NCI-H1048 (cell line): ENCODE measurements around the gene RCSD1.

ENCODE experiments used
- DNase-seq: peaks from one replicate; lab custom pipeline; 2025; lab: John Stamatoyannopoulos, UW

The RCSD1 gene

DNA sequence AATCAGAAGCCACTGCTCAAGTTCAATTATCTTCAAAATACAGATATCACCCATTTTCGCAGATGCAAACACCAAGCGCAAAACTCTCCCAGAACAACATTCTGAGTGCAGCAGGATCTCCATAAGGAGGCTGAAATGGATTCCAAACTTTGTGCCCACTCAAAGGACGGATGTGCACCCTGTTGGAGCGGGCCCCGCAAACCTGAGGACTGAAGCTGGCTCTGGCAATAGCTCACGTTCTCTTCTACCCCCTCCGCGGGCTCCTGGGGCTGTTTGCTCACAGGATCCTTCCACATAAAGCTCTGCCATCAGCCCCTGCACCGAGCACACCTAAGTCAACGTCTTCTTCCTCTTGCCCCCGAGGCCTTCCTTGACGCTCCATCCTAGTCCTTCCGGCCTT lies 11.7 kb upstream of the RCSD1 start:
- no peak for DNase-seq

DNA sequence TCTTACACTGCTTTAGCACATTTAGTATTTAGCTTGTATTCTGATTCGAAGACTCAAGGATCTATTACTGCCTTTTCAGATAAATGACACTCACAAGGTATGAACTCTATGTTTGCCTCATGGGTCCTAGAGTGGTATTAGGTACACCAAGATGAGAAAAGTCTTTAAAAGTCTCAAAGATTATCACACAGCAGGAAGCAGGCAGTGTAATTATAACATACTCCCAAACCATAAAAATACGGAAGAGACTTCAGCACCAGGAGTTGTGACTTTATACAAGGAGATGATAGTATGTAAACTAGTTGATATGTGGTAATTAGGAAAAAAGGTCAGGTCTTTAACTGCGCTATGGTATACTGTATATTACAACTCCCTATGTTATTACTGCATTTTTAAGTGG lies 11.2 kb upstream of the RCSD1 start:
- DNase-seq: no peak

- DNase-seq: no peak
Measured at GRCh38 chr1:167620002-167620401, 10.0 kb upstream of the RCSD1 start.

DNA sequence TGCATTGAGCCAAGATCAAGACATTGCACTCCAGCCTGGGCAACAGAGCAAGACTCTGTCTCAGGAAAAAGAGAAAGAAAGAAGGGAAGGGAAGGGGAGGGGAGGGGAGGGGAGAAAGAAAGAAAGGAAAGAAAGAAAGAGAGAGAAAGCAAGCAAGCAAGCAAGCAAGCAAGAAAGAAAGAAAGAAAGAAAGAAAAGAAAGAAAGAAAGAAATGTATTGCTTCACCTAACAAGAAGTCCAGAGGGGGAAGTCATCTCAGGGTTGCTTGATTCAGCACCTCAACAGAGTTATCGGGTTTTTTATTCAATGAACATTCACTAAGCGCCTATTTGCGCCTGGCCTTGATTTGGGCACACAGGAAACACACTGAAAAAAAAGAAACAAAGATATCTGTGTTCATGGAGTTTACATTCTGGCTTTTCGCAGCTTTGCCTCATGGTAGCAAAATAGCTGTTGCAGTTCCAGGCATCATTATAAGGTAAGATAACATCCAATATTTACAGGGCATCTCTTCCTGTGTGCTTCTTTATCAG lies 8.2 kb upstream of the RCSD1 start:
- DNase-seq: no peak

DNA sequence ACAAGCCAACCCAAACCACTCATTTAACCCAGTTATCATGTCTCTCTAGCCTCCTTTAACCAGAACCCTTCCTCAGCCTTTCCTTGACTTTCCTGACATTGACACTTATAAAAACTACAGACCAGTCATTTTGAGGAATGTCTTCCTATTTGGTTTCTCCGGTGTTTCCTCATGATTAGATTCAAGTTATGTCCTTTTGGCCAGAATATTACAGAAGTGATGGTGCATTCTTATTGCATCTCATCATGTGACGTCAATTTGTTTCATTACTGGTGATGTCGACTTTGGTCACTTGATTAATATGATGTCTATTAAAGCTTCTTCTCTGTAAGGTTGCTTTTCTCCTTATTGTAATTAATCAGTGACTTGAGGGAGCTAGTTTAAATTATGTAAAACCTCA lies 6.1 kb upstream of the RCSD1 start:
- DNase-seq: no peak

DNA sequence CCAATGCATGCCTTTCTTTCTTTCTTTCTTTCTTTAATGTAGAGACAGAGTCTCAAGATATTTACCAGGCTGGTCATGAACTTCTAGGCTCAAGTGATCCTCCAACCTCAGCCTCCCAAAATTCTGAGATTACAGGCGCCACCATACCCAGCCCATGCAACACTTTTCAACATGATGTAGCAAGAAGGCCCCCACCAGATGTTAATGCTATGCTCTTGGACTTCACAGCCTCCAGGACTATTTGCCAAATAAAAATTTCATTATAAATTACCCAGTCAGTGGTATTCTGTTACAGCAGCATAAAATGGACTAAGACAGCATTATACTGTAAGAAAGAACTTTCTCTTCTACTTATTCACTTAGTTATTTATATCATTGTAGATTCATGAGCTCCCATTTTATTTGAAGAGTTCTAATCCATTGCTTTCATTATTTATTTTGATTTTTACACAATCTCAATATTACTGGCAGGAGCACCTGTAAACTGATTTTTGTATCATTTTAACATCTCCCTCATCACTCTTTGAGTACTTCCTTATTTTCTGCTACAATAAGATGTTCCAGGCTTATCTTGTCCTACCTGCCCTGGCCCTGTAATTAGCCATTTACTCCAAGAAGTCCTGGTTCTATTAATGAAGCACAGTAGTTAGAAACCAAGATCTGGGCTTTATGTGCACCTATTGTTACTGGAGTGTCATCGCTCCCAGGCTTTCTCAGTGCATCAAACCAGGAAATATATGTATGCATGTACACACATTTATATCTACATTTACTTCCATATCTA lies 4.8 kb upstream of the RCSD1 start:
- DNase-seq: no peak

- no peak for DNase-seq
Measured at GRCh38 chr1:167627615-167627864, 2.5 kb upstream of the RCSD1 start.

DNA sequence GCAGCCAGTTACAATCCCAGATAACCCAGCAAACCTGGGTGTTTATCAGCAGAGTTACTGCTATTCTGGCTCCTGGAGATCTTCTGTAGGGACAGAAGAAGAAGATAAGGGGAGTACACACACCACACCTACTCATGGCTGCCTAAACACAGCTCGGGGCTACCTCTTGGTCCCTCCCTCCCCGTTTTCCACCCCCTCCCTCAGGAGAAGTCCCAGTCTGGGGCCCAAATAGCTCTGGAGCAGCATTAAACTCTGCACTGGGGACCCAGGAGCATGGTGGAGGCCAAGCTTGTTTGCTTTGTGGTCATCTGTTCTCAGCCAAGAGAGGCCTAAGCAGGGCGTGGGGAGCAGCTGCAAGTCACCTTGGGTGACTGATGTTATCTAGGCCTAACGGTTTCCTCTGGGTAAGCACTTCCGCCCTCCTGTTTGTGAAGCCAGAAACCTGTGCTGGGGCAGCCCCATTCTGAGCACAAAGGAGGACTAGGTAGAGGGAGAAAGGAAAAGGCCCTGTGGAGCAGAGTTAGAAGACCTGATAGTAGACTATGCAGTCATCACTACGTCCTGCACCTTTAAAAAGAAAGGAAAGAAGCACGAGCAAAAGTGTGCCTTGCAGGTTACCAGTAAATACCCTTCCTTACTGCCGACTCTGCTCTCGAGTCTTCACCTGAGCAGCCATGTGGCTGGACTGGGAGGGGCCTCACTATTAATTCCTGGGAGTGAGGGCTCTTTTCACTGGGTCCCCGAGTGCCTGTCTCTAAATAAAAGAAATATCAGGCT lies 2.0 kb upstream of the RCSD1 start:
- no peak for DNase-seq

- DNase-seq: no peak
Measured at GRCh38 chr1:167628741-167629515, 1.1 kb upstream of the RCSD1 start.

DNA sequence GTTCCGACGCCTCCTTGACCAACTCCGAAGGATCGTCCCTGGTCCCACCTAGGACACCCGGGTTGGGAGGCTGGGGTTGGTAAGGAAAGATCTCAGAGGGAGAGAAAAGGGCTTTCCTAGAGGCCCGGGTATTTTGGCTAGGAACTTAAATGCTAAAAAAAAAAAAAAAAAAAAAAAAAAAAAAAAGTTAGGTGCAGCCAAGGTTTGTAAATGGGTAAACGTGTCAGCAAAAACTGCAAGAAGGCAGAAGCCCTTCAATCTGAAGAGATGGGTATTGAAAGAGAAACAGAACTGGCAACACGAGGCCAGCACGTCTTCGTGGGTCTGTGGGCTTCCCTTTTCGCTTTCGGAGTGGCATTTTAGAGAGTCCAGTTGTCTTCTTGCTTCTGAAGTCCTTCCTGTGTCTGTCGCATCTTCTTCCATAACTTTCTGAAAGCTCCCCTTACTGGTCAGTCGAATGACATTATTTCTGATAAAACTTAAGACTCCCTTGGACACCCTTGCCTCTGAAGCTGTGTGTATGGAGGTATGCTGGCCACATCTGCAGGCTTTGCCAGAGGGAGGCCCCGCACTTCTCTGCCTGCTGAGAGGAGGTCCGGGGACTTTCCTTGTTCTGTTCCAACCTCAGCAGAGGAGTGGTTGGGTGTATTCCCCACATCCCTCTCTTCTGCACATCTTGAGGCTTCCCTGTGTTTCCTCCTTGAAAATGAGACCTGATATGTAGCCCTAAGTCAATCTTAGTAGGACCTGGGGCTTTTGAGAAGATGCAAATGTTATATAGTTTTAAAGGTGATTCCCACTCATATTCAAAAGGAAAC lies 745 bp downstream of the RCSD1 start:
- no peak for DNase-seq

DNA sequence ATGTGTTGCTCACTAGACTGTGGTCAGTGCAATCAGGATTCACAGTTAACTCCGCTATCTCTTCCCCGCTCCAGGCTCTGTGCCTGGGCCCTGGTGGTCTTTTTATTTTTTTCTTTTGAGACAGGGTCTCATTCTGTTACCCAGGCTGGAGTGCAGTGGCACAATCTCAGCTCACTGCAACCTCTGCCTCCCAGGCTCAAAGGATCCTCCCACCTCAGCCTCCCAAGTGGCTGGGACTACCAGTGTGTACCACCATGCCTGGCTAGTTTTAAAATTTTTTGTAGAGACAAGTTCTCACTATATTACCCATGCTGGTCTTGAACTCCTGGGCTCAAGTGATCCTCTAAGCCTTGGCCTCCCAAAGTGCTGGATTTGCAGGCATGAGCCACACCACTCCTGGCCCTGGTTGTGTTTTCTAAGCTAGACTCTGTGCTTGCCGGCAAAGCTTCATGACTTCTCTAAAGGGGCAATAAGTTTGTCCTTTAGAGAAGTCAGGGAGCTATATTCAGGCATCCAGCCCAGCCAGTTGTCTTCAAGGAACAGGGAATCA lies 1.4 kb downstream of the RCSD1 start:
- DNase-seq: no peak

DNA sequence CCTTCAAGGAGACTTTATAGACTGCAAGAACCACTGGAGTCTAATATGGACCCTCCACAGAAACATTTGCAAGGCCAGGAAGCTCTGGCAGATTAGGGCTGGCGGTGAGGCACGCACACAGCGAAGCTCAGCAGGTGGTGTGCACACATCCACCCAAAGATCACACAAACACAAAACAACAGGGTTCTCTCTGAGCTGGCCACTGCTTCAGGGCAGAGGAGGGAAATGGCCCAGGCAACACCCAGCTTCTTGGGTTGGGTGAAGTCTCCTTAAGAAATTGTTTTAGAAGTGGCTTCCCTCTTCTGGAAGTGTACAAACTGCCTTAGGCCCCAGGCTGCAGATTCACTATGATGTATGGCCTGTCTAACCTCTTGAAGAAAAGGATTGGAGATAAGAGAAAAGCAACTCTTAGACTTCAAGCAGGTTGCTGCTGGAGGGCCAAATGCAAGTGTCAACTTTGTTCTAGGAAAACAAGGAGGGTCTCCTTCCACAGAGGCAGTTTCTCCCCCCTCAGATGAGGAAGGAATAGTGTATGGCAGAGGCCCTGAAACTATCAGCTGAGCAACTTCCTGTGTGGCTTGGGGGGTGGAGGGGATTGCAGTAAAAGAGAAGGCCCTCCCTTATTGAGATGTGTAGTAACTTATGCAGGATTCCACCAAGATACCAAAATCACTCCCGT lies 2.0 kb downstream of the RCSD1 start:
- DNase-seq: no peak

GRCh38 chr1:167633258-167633944 lies 3.4 kb downstream of the RCSD1 start:
- no peak for DNase-seq

GRCh38 chr1:167634435-167634834 lies 4.4 kb downstream of the RCSD1 start:
- no peak for DNase-seq

DNA sequence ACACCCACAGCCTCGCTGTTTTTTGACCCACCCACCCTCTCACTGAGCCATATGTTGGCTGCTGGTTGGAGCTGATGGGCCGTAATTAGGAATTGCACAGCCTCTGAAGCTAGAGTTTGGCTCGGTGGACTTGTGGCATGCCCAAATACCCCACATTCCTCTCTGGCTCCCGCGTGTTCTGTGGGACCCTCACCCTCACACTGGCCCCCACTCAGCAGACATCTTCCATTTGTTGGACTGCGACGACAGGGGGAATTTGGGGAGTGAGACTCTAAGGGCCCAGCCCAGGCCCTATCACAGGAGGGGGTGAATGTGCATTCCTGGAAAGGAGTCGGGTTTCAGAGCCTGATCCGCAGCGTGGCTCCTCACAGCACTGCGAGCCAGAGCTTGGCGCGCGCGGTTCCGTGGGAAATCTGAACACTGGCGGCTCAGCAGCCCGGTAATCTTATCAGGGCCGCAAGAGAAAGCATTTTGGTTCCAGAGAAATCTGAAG lies 5.2 kb downstream of the RCSD1 start:
- DNase-seq: no peak

DNA sequence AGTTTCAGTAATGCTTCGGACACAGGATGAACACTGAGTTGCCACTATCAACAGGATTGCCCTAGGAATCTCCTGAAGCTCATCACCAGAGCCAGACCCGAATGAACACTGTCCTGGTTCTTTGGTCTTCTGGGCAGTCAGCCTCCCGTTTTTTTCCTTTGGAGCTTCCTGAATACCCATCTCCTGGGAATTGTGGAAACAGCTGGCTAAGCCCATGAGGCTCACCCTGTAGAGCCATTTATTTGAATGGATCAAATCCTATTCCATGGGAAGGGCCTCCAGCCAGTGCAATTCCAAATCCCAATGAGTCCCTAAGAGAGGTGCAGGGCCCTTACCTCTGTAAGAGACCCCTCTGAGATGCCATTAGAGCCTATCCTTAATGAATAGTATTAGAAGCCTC lies 5.9 kb downstream of the RCSD1 start:
- no peak for DNase-seq

DNA sequence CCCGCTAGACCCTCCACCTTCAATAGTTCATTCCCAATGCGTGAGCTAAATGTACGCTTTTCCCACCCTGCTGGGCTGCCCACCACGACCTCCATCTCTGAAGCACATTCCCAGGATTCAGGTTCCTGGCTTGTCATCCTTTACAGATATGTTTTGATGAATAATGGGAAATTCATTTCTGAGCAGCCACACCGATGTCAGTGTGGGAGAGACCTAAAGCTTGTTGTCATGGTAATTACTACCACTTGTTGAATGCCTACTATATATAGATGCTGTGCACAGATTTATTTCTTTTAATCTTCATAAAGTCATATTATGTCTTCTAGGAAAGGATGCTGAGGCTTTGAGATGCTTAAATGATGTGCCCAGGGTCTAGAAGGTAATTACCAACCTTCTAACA lies 8.0 kb downstream of the RCSD1 start:
- DNase-seq: no peak

- no peak for DNase-seq
Measured at GRCh38 chr1:167640051-167640450, 10.0 kb downstream of the RCSD1 start.

- no peak for DNase-seq
Measured at GRCh38 chr1:167641786-167642500, 11.9 kb downstream of the RCSD1 start.

DNA sequence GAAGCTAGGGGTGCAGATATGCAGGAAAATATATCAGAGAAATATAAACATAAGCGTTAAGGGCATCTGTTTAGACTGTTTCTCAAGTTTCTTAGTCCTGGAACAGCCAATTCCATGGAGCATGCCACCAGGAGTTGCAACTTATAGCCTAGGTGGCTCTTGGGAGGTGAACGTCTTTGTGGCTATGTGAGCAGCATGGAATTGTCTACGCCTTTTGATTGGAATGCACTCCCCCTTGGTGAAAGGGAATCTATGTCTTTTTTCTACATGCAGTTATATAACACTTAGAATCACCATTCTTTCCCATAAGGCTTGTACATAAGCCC lies 12.4 kb downstream of the RCSD1 start:
- DNase-seq: no peak
